Caki2 (cell line): Measurements from ENCODE around the gene GRIK4. TPM values are rescaled to one million over a fixed set of nuclear protein-coding genes. Genes with fewer than 3 reads are reported as not detected.

Source experiments
- DNase-seq: peaks from one replicate; pipeline ENCODE4 v3.0.0-alpha.2; 2015; ENCODE audit warnings: low read depth
- in situ Hi-C: cut with HindIII; loops from 2 replicates; pipeline ENCODE4 v1.10.0; 2016; ENCODE audit warnings: low sequenced_read_pairs, low pct_unique_long_range_greater_than_20kb, mixed read lengths
- total RNA-seq: library from RNA; depleted of rRNA; stranded (reverse); fragments of >200 nt; shearing (Covaris generic); gene quantifications from 2 replicates; pipeline ENCODE4 v1.2.3, GENCODE V29; 2014; ENCODE audit warnings: low replicate concordance

GRIK4 gene
- total RNA-seq, 1 experiment from 2014 or later, result not detected

- in situ Hi-C loops, result no loop called here
- no peak for DNase-seq
These were observed 370.0 kb downstream of the GRIK4 start for GRCh38 chr11:120881596-120881995.

GRCh38 chr11:120882175-120882574, 370.6 kb downstream of the GRIK4 start:
- no peak for DNase-seq
- in situ Hi-C loops, result no loop called here

- in situ Hi-C loops, result no loop called here
- no peak for DNase-seq
These were observed 372.0 kb downstream of the GRIK4 start for GRCh38 chr11:120883404-120884080.

GRCh38 chr11:120884154-120885020, 372.8 kb downstream of the GRIK4 start:
- in situ Hi-C loops, result no loop called here
- DNase-seq, result no peak

DNA sequence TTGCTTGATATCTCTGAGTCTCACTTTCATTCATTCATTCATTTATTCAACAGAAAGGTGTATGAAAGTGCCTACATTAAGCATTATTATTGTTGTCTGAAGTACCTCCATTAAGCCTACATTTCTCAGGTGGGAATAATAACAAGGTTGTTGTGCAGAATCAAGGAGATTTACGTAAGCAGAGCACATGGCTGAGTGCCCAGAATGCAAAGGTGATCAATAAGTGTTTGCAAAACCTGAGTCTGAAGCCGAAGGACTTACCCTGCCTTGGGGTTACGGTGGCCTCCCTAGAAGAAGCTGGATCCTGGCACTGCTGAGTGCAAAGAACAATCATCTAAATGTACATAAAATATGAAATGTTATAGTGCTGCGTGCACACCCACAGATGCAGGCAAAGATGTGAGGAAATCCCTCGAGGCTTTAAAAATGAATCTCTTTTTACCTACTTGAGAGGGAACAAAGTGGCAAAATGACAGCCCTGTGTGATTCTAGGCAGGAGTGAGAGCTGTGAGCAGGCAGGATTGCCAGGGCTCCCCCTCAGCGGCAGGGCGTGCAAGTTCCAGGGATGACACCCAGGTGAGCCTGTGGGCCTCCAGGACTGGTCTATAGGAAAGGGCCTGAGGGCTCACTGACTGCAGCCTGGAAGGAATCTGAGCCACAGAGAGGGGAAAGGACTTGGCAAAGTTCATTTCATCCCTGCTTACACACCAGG, 379.2 kb downstream of the GRIK4 start:
- DNase-seq, result no peak
- in situ Hi-C loops, result no loop called here

GRCh38 chr11:120893440-120894201, 382.1 kb downstream of the GRIK4 start:
- DNase-seq, result no peak
- in situ Hi-C loops, result no loop called here

DNA sequence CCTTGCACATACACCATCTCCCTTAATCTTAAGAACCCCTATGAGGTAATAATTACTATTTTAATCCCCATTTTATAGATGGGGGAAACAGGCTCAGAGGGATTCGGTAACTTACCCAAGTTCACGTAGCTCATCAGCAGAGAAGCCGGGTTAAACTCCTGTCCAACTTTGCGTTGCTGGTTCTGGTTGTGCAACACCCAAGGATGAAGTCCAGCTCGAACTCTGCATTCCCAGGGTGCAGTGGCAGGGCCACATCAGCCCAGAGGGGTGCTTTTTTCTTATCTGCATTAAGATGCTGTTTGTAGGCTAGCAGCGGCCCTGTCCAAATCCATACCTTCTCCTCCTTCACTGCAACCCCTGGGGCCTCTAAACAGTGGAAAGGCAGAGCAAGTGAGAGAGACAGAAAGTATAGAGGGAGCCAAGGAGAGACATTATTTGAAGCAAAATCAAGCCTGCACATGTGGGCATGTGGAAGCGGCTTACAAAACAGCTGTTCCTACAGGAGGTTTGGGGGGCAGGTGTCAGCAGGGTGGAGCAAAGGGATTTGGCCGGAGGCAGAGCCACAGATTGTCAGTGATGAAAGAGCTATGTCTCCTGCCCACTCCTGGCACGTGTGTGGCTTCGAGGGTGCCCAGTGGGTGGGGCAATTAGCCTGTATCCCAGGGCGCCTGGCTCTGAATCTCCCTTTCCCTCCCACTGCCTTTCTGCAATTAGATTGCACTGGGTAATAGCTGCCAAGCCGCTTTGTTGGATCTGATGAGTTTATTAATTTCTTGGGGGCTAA, 382.8 kb downstream of the GRIK4 start:
- DNase-seq, result no peak
- in situ Hi-C loops, result no loop called here

DNA sequence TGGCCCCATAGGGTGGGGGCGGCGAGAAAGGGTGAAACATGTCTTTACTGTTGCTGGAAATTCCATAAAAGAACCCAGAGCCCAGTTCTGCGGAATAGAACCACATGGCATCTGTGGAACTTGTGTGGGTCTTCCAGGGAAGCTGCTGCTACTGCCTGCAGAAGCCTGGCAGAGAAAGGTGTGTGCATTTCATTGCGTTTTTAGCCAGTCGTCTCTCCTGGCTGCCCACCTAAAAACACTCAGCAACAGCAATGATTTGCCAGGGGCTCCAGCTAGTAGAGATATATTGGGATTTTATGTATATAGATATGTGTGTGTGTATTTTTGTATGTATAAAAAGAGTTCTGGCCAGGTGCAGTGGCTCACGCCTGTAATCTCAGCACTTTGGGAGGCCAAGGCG, 385.1 kb downstream of the GRIK4 start:
- no peak for DNase-seq
- in situ Hi-C loops, result no loop called here

GRCh38 chr11:120898568-120898967, 387.0 kb downstream of the GRIK4 start:
- in situ Hi-C loops, result no loop called here

DNA sequence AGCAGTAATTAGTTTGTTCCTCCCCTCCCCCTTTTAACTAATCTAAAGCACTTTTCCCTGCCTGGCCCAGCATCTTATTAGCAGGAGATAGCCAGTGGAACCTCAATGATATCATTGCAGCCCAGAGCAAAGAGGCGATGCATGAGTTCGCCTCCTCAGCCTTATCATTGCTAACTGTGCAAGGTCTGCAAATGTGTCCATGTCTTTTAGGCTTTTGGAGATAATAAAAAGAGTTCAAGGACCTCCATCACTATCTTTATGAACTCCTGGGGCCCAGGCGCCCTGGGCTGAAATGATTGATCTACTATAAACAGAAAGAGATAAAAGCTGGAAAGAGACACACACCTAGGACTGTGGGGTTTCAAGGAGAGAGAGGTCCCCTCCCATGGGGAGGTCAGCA, 388.2 kb downstream of the GRIK4 start:
- in situ Hi-C loops, result no loop called here
- no peak for DNase-seq

More at GRCh38 chr11:120898568-120898967, 387.0 kb downstream of the GRIK4 start:
- DNase-seq, result no peak

DNA sequence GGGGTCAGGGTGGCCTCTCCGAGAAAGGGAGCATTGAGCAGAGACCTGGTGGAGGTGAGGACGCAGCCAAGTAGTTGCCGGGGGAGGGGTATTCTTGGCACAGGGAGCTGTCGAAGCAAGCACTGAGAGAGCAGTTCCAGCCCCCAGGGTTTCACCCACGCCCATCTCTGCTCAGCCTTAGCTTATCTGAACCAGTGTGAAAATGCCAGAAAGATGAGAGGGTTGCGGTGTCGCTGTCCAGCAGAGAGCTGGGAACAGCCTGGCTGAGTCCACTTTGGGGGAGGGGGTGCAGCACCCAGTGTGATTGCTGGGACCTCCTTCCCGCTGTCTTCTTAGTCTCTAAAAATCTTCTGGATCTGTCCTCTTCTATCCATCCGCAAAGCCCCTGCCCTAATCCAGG, 389.1 kb downstream of the GRIK4 start:
- no peak for DNase-seq
- in situ Hi-C loops, result no loop called here

DNA sequence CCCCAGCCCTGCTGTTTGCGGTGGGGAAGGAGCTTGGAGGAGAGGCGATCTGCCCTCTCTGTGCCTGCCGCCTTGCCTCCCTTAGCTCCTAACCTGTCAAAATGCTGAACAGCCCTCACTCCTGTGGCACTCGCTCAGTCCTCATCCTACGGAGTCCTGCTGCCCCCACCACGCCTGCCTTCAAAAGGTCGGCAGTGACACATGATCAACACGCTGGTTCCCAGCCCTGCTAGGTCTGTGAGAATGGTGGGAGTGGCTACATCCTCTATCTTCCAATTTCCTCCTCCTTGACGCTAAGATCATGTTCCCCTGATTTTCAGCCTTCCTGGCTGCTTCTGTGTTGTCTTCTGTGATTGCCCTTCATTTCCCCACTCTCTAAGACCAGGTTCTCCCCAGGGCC, 392.1 kb downstream of the GRIK4 start:
- in situ Hi-C loops, result no loop called here
- DNase-seq, result no peak

DNA sequence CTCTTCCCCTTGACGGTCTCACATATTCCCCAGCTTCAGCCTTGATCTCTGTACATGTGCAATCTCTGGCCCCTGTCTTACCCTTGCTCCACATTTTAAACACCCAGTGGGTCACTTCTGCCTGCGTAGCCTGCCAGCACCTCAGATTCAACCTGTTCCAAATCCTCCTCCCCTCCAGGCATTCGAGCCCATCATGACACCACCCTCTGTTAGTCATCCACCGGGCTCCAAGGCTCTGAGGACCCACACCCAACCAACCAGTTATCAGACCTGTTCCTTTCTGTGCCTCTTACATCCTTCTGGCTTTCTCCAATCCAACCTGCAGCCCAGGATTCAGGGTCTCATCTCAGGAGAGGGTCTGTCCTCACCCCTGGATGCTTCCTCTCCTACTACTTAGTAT, 392.6 kb downstream of the GRIK4 start:
- DNase-seq, result no peak
- in situ Hi-C loops, result no loop called here

DNA sequence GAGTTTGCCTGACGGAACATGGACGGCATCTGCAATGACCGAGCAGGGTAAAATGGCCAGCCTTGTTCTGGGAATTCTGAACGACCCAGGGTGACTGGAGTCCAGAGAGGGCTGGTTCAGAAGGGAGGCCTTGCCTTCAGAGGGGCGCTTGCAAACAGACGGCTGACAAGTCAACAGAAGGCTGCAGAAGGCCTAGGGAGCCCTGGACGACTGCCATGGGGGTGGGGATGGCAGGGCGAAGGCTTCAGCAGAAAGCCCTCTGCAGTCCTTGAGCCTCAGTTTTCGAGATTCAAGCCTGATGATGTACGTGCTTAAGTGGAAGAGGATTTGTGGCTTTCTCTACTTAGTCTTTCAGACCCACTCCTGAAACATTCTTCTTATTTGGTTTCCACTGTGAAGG, 395.2 kb downstream of the GRIK4 start:
- in situ Hi-C loops, result no loop called here
- no peak for DNase-seq

- no peak for DNase-seq
- in situ Hi-C loops, result no loop called here
These were observed 396.4 kb downstream of the GRIK4 start for GRCh38 chr11:120907971-120908370.

GRCh38 chr11:120908461-120909181, 397.1 kb downstream of the GRIK4 start:
- DNase-seq, result no peak
- in situ Hi-C loops, result no loop called here
